Neuronal stem cell (in vitro differentiated cells): Measurements from ENCODE around the gene CUL9.

ENCODE experiments used
- DNase-seq: peaks from one replicate; pipeline ENCODE4 v3.0.0-alpha.2; 2013; ENCODE audit warnings: low spot score
- H2AFZ ChIP-seq: one replicate; pipeline ENCODE4 v1.6.1; 2013; ENCODE audit warnings: mild to moderate bottlenecking, low read length, inconsistent platforms
- H2AK5ac ChIP-seq: 2 replicates; pipeline ENCODE4 v1.6.1; 2013; ENCODE audit warnings: low read depth, mild to moderate bottlenecking, inconsistent platforms, low read length, moderate library complexity, mixed read lengths
- H2BK120ac ChIP-seq: 2 replicates; pipeline ENCODE4 v1.6.1; 2013; ENCODE audit warnings: low read depth, mild to moderate bottlenecking, inconsistent platforms, low read length, moderate library complexity, mixed read lengths
- H2BK12ac ChIP-seq: one replicate; pipeline ENCODE4 v1.6.1; 2013; ENCODE audit warnings: low read length, inconsistent platforms
- H2BK15ac ChIP-seq: 2 replicates; pipeline ENCODE4 v1.6.1; 2013; ENCODE audit warnings: mild to moderate bottlenecking, low read length, inconsistent platforms, mixed read lengths
- H2BK5ac ChIP-seq: one replicate; pipeline ENCODE4 v1.6.1; 2013; ENCODE audit warnings: inconsistent platforms, mild to moderate bottlenecking, low read length, moderate library complexity
- H3K14ac ChIP-seq: one replicate; pipeline ENCODE4 v1.6.1; 2013; ENCODE audit warnings: low read length, inconsistent platforms
- H3K18ac ChIP-seq: 2 replicates; pipeline ENCODE4 v1.6.1; 2013; ENCODE audit warnings: low read length, inconsistent platforms
- H3K23ac ChIP-seq: 2 replicates; pipeline ENCODE4 v1.6.1; 2013; ENCODE audit warnings: low read depth, mild to moderate bottlenecking, mixed read lengths, low read length, inconsistent platforms; ENCODE audit not compliant: poor library complexity
- H3K27ac ChIP-seq: replicated peaks from 3 replicates; pipeline ENCODE4 v1.5.1; 2013; ENCODE audit warnings: low read length, inconsistent platforms
- H3K27me3 ChIP-seq, 3 experiments: 2 replicates each; pipeline ENCODE4 v1.6.1; 2013; ENCODE audit warnings: low read length in 3 of 3, mild to moderate bottlenecking in 2 of 3, inconsistent platforms in 1 of 3, low read depth in 1 of 3, mixed read lengths in 1 of 3, moderate library complexity in 1 of 3; ENCODE audit not compliant: control insufficient read depth in 3 of 3, insufficient read depth in 3 of 3
- H3K36me3 ChIP-seq, 2 donors: replicated peaks in 1 of 2; 2 replicates each; pipeline ENCODE4 v1.6.1; 2013; ENCODE audit warnings: low read length in 2 of 2; ENCODE audit not compliant: control insufficient read depth in 2 of 2, insufficient read depth in 2 of 2
- H3K4ac ChIP-seq: 2 replicates; pipeline ENCODE4 v1.6.1; 2013; ENCODE audit warnings: inconsistent platforms, mild to moderate bottlenecking, low read length, moderate library complexity
- H3K4me1 ChIP-seq, 2 donors: 1 replicate in 1 of 2; 2 replicates in 1 of 2; pipeline ENCODE4 v1.6.1; 2013; ENCODE audit warnings: low read length in 2 of 2, low read depth in 1 of 2; ENCODE audit not compliant: control insufficient read depth in 2 of 2, insufficient read depth in 1 of 2
- H3K4me2 ChIP-seq: one replicate; pipeline ENCODE4 v1.6.1; 2013; ENCODE audit warnings: mild to moderate bottlenecking, low read length, inconsistent platforms; ENCODE audit not compliant: insufficient read depth, poor library complexity, severe bottlenecking
- H3K4me3 ChIP-seq, 2 donors: 2 replicates each; pipeline ENCODE4 v1.5.1; 2013; ENCODE audit warnings: low read length in 2 of 2, mild to moderate bottlenecking in 2 of 2, inconsistent platforms in 1 of 2, moderate library complexity in 1 of 2
- H3K79me1 ChIP-seq: one replicate; pipeline ENCODE4 v1.6.1; 2013; ENCODE audit warnings: low read depth, mild to moderate bottlenecking, inconsistent platforms, low read length, moderate library complexity
- H3K9ac ChIP-seq: one replicate; pipeline ENCODE4 v1.6.1; 2013; ENCODE audit warnings: mild to moderate bottlenecking, low read depth, low read length, inconsistent platforms; ENCODE audit not compliant: poor library complexity
- H3K9me3 ChIP-seq, 2 donors: replicated peaks in 1 of 2; 2 replicates each; pipeline versions ENCODE3 to v1.6.1; 2013; ENCODE audit warnings: low read length in 2 of 2, mild to moderate bottlenecking in 2 of 2, inconsistent platforms in 1 of 2, low read depth in 1 of 2, mixed read lengths in 1 of 2, moderate library complexity in 1 of 2; ENCODE audit not compliant: control insufficient read depth in 2 of 2, insufficient read depth in 1 of 2
- H4K8ac ChIP-seq: one replicate; pipeline ENCODE4 v1.6.1; 2013; ENCODE audit warnings: low read depth, mild to moderate bottlenecking, inconsistent platforms, low read length, moderate library complexity
- H4K91ac ChIP-seq: one replicate; pipeline ENCODE4 v1.6.1; 2013; ENCODE audit warnings: low read length, low read depth, mild to moderate bottlenecking, inconsistent platforms; ENCODE audit not compliant: poor library complexity
- WGBS, 2 donors: extraction: QIAGEN DNeasy Blood & Tissue Kit; methylation state at CpG; one replicate each; pipeline ENCODE4 v1.1.7; 2013; ENCODE audit warnings: missing lambda C conversion rate in 2 of 2, mixed read lengths in 1 of 2; ENCODE audit not compliant: insufficient read length in 2 of 2, insufficient replicate concordance in 1 of 2; ENCODE audit errors: extremely low coverage in 2 of 2; 5-methylcytosine and 5-hydroxymethylcytosine counted together

CUL9 gene

GRCh38 chr6:43176423-43176786 is 5.6 kb upstream of the CUL9 start:
- WGBS, 2 donors, result no CpG with 5 or more reads among the region's 6 CpGs
- H3K4me1 ChIP-seq, result peaks cover 19 to 28% of the 10 kb centered on the region in 2 donors
- H3K23ac ChIP-seq, result no peak overlapping the region
- no peak overlapping the region for H4K91ac ChIP-seq
- no peak overlapping the region for H2BK12ac ChIP-seq
- no peak overlapping the region for H2BK15ac ChIP-seq
- H2BK5ac ChIP-seq, result no peak overlapping the region
- H3K14ac ChIP-seq, result no peak overlapping the region
- peaks cover 18% of the 10 kb centered on the region for H3K79me1 ChIP-seq
- H3K27ac ChIP-seq, result no peak overlapping the region
- no peak overlapping the region for H4K8ac ChIP-seq
- H3K9ac ChIP-seq, result no peak overlapping the region
- no peak for DNase-seq
- peaks cover 0 to 2% of the 10 kb centered on the region in 2 donors for H3K9me3 ChIP-seq
- H2AK5ac ChIP-seq, result no peak overlapping the region
- no peak overlapping the region for H2AFZ ChIP-seq
- H3K4ac ChIP-seq, result no peak overlapping the region
- peaks cover 35 to 65% of the 10 kb centered on the region in 2 donors for H3K36me3 ChIP-seq
- no peaks in the 10 kb centered on the region for H3K27me3 ChIP-seq
- no peak overlapping the region for H3K4me3 ChIP-seq
- H3K4me2 ChIP-seq, result no peak overlapping the region
- no peak overlapping the region for H3K18ac ChIP-seq
- no peak overlapping the region for H2BK120ac ChIP-seq

- Histone ChIP-seq H3K23ac (peak overlapping the region; percentile 82), H3K27ac (no peak overlapping the region), H3K4me3 (no peak overlapping the region), H2BK15ac (no peak overlapping the region), H2AK5ac (no peak overlapping the region), H3K4me2 (no peak overlapping the region), H3K36me3 (peaks cover 35 to 65% of the 10 kb centered on the region in 2 donors), H4K91ac (no peak overlapping the region), H3K9me3 (peaks cover 0 to 2% of the 10 kb centered on the region in 2 donors), H4K8ac (peak overlapping the region; percentile 53), H2BK12ac (no peak overlapping the region), H3K4me1 (peaks cover 20 to 25% of the 10 kb centered on the region in 2 donors), H2BK5ac (no peak overlapping the region), H3K14ac (no peak overlapping the region), H3K79me1 (peaks cover 7% of the 10 kb centered on the region), H3K27me3 (no peaks in the 10 kb centered on the region), H2AFZ (no peak overlapping the region), H3K9ac (peak overlapping the region; percentile 15), H3K18ac (no peak overlapping the region), H2BK120ac (no peak overlapping the region), H3K4ac (no peak overlapping the region)
- DNase-seq, result no peak
- no CpG with 5 or more reads among the region's 12 CpGs for WGBS, 2 donors
Measured at GRCh38 chr6:43178150-43178549, 3.8 kb upstream of the CUL9 start.

GRCh38 chr6:43178951-43179830 is 2.8 kb upstream of the CUL9 start:
- no CpG with 5 or more reads among the region's 20 CpGs for WGBS, 2 donors

GRCh38 chr6:43180058-43180457 is 1.9 kb upstream of the CUL9 start:
- WGBS, 2 donors, result no CpG with 5 or more reads among the region's 7 CpGs
- no peak overlapping the region for H3K4ac ChIP-seq
- H2BK120ac ChIP-seq, result no peak overlapping the region
- no peak overlapping the region for H2BK5ac ChIP-seq
- no peak overlapping the region for H3K4me3 ChIP-seq
- no peak overlapping the region for H3K9ac ChIP-seq
- no peak overlapping the region for H2AFZ ChIP-seq
- H2BK12ac ChIP-seq, result no peak overlapping the region
- peaks cover 8 to 11% of the 10 kb centered on the region in 2 donors for H3K4me1 ChIP-seq
- no peak overlapping the region for H3K4me2 ChIP-seq
- H4K91ac ChIP-seq, result no peak overlapping the region
- H3K36me3 ChIP-seq, result peaks cover 36 to 65% of the 10 kb centered on the region in 2 donors
- H3K23ac ChIP-seq, result no peak overlapping the region
- no peaks in the 10 kb centered on the region for H3K27me3 ChIP-seq
- no peak overlapping the region for H3K27ac ChIP-seq
- peaks cover 2% of the 10 kb centered on the region for H3K79me1 ChIP-seq
- DNase-seq, result no peak
- no peak overlapping the region for H4K8ac ChIP-seq
- no peak overlapping the region for H3K14ac ChIP-seq
- H2AK5ac ChIP-seq, result no peak overlapping the region
- H3K9me3 ChIP-seq, result peaks cover 0 to 2% of the 10 kb centered on the region in 2 donors
- no peak overlapping the region for H2BK15ac ChIP-seq
- H3K18ac ChIP-seq, result no peak overlapping the region

More at GRCh38 chr6:43178951-43179830, 2.8 kb upstream of the CUL9 start:
- no peak for DNase-seq
- no peak overlapping the region for H3K27ac ChIP-seq
- no peak overlapping the region for H2AFZ ChIP-seq
- peak overlapping the region; percentile 47 for H3K9ac ChIP-seq
- peaks cover 33 to 61% of the 10 kb centered on the region in 2 donors for H3K36me3 ChIP-seq
- H3K4ac ChIP-seq, result no peak overlapping the region
- peaks cover 10 to 16% of the 10 kb centered on the region in 2 donors for H3K4me1 ChIP-seq
- no peak overlapping the region for H2BK5ac ChIP-seq
- H4K8ac ChIP-seq, result no peak overlapping the region
- H3K14ac ChIP-seq, result no peak overlapping the region
- H3K9me3 ChIP-seq, result peaks cover 0 to 2% of the 10 kb centered on the region in 2 donors
- no peak overlapping the region for H3K4me3 ChIP-seq
- no peak overlapping the region for H2AK5ac ChIP-seq
- H4K91ac ChIP-seq, result no peak overlapping the region
- no peak overlapping the region for H2BK15ac ChIP-seq
- no peaks in the 10 kb centered on the region for H3K27me3 ChIP-seq
- no peak overlapping the region for H3K4me2 ChIP-seq
- no peak overlapping the region for H2BK120ac ChIP-seq
- H3K23ac ChIP-seq, result peak overlapping the region; percentile 27
- no peak overlapping the region for H2BK12ac ChIP-seq
- peaks cover 2% of the 10 kb centered on the region for H3K79me1 ChIP-seq
- H3K18ac ChIP-seq, result no peak overlapping the region
